HFFc6 (cell line): ENCODE data around the gene GRID1. TPM values are rescaled to one million over a fixed set of nuclear protein-coding genes. Genes with fewer than 3 reads are reported as not detected.
"Not testable (repeated sequence)": the region's sequence is repeated elsewhere in the genome, so short reads cannot be mapped to it uniquely, and the experiment has no call there.

Experiments used
- DNase-seq: peaks from one replicate; pipeline ENCODE4 v3.0.0-alpha.2; 2018
- H3K27ac Mint-ChIP-seq: 2 replicates; pipeline ENCODE4 v1.8.0; 2020; ENCODE audit warnings: mild to moderate bottlenecking, mixed read lengths
- H3K27me3 Mint-ChIP-seq: 2 replicates; pipeline ENCODE4 v1.8.0; 2021; ENCODE audit warnings: mild to moderate bottlenecking, moderate library complexity, mixed read lengths; ENCODE audit not compliant: insufficient read depth
- H3K36me3 Mint-ChIP-seq: 2 replicates; pipeline ENCODE4 v1.8.0; 2021; ENCODE audit warnings: low read depth, mixed read lengths
- H3K4me1 Mint-ChIP-seq: 2 replicates; pipeline ENCODE4 v1.8.0; 2020; ENCODE audit warnings: low read depth, mixed read lengths
- H3K4me3 Mint-ChIP-seq: 2 replicates; pipeline ENCODE4 v1.8.0; 2020; ENCODE audit warnings: mild to moderate bottlenecking, moderate library complexity, mixed read lengths
- H3K9me3 Mint-ChIP-seq: 2 replicates; pipeline ENCODE4 v1.8.0; 2020; ENCODE audit warnings: mild to moderate bottlenecking, mixed read lengths
- CTCF ChIP-seq: fragments of 200-600 bp; sonication (generic); IDR thresholded peaks from 2 replicates; pipeline ENCODE4 v1.5.0; 2021; ENCODE audit warnings: antibody characterized with exemption, mild to moderate bottlenecking
- total RNA-seq, 6 experiments: library from RNA; stranded (reverse); fragmentation: NEBNext Ultra II Directional; extraction: Animal tissue kit (Norgen Biotek cat#: 25700); gene quantifications; 2 replicates in 1 of 6; 3 replicates in 5 of 6; pipeline ENCODE4 v1.2.3, GENCODE V29; 2021

GRID1 gene
- total RNA-seq, 6 experiments from 2014 or later = not detected

GRCh38 chr10:86034710-86035109 lies 331.9 kb downstream of the GRID1 start:
- H3K36me3 Mint-ChIP-seq = no peaks in the 10 kb centered on the region
- H3K27me3 Mint-ChIP-seq = no peaks in the 10 kb centered on the region; the same call in 1 of the 2 replicates
- no peak for DNase-seq
- H3K9me3 Mint-ChIP-seq = peaks cover 43% of the 10 kb centered on the region
- no peak overlapping the region for H3K4me3 Mint-ChIP-seq
- no peak for TF ChIP-seq CTCF
- no peak overlapping the region for H3K27ac Mint-ChIP-seq
- no peaks in the 10 kb centered on the region for H3K4me1 Mint-ChIP-seq

- no peak for TF ChIP-seq CTCF
- Mint-ChIP-seq H3K9me3 (peaks cover 39% of the 10 kb centered on the region), H3K4me3 (no peak overlapping the region), H3K36me3 (no peaks in the 10 kb centered on the region), H3K4me1 (no peaks in the 10 kb centered on the region), H3K27ac (no peak overlapping the region), H3K27me3 (no peaks in the 10 kb centered on the region; the same call in 1 of the 2 replicates)
- DNase-seq = no peak
Measured at GRCh38 chr10:86033581-86033980, 333.0 kb downstream of the GRID1 start.

- H3K4me3 Mint-ChIP-seq, H3K4me1 Mint-ChIP-seq, H3K27ac Mint-ChIP-seq, H3K36me3 Mint-ChIP-seq, DNase-seq, H3K27me3 Mint-ChIP-seq: not testable (repeated sequence)
- peaks cover 46% of the 10 kb centered on the region for H3K9me3 Mint-ChIP-seq
Measured at GRCh38 chr10:86032087-86032486, 334.5 kb downstream of the GRID1 start.

GRCh38 chr10:86030312-86030711 lies 336.3 kb downstream of the GRID1 start:
- TF ChIP-seq CTCF = no peak
- DNase-seq = no peak
- Mint-ChIP-seq H3K9me3 (peaks cover 44% of the 10 kb centered on the region), H3K27me3 (no peaks in the 10 kb centered on the region), H3K27ac (no peak overlapping the region), H3K4me1 (no peaks in the 10 kb centered on the region), H3K36me3 (no peaks in the 10 kb centered on the region), H3K4me3 (no peak overlapping the region)

GRCh38 chr10:86027346-86027745 lies 339.2 kb downstream of the GRID1 start:
- peaks cover 60% of the 10 kb centered on the region for H3K9me3 Mint-ChIP-seq
- H3K36me3 Mint-ChIP-seq = peaks cover 11% of the 10 kb centered on the region
- no peaks in the 10 kb centered on the region for H3K4me1 Mint-ChIP-seq
- DNase-seq = no peak
- no peak overlapping the region for H3K27ac Mint-ChIP-seq
- H3K27me3 Mint-ChIP-seq = no peaks in the 10 kb centered on the region
- H3K4me3 Mint-ChIP-seq = no peak overlapping the region
- TF ChIP-seq CTCF = no peak

GRCh38 chr10:86025509-86025908 lies 341.1 kb downstream of the GRID1 start:
- H3K4me1 Mint-ChIP-seq = no peaks in the 10 kb centered on the region
- peaks cover 55% of the 10 kb centered on the region for H3K9me3 Mint-ChIP-seq
- no peak overlapping the region for H3K4me3 Mint-ChIP-seq
- no peak for DNase-seq
- no peaks in the 10 kb centered on the region for H3K27me3 Mint-ChIP-seq
- no peak for TF ChIP-seq CTCF
- H3K27ac Mint-ChIP-seq = no peak overlapping the region
- H3K36me3 Mint-ChIP-seq = peaks cover 11% of the 10 kb centered on the region
